ENCODE measurements around the gene RUNX1. TPM values are rescaled to one million over a fixed set of nuclear protein-coding genes. Genes with fewer than 3 reads are reported as not detected.

The RUNX1 gene
- total RNA-seq, 4 donors from 2014 or later, result 16.2 to 34.6 (median 26.4) TPM

- TF ChIP-seq CTCF (IDR thresholded peaks at IDR 0.05; ENCODE audit: low read depth), result no peak
These were observed 106.2 kb downstream of the RUNX1 start for GRCh38 chr21:34942911-34943310.

DNA sequence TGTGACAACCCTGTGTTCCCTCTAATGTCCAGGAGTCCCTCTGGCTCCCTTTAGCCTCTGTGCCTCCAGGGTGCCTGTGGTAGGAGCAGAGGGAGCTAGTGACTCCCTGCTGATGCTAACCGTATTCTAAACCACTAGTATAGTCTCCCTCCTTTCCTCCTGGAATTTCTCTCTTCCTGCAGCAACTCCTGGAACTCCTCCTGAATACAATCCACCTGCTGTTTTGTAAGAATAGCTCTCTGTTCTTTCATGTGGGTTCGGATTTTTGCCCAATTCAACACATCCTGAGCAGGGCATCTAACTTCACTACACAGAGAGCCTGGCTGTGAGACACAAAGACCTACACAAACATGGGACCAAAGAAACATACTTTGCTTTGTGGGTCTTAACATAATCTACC lies 107.9 kb downstream of the RUNX1 start:
- no peak for TF ChIP-seq CTCF (IDR thresholded peaks at IDR 0.05; ENCODE audit: low read depth)

DNA sequence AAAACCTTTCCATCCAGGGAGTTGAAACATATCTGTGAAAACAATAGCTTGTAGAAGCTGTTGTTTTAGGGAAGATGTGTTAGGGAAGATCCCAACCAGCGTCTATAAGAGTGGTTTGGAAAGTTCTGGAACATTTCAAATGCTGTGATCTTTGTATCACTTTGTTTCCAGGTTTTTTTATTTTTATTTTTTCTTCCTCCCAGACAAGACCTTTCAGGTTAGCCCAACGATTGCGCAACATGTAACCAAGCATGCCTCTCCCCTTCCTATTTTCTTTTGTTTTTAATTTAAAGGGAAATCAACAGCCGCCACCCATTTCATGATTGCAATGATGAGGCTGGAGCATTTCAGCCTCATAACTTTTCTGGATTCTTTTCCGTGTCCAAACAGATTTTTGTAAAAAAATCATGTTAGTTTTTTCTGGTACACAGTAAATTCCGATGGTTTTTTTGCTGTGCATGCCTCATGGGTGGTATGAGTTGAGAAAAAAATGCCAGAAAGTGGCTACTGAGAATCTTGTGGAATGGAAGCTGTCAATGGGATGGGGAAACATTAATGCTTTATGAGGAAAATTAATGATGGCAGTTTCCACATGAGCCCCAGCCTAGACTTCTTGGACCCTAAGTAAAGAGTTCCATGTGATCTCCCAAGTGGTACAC lies 109.3 kb downstream of the RUNX1 start:
- TF ChIP-seq CTCF (IDR thresholded peaks at IDR 0.05; ENCODE audit: low read depth), result no peak

DNA sequence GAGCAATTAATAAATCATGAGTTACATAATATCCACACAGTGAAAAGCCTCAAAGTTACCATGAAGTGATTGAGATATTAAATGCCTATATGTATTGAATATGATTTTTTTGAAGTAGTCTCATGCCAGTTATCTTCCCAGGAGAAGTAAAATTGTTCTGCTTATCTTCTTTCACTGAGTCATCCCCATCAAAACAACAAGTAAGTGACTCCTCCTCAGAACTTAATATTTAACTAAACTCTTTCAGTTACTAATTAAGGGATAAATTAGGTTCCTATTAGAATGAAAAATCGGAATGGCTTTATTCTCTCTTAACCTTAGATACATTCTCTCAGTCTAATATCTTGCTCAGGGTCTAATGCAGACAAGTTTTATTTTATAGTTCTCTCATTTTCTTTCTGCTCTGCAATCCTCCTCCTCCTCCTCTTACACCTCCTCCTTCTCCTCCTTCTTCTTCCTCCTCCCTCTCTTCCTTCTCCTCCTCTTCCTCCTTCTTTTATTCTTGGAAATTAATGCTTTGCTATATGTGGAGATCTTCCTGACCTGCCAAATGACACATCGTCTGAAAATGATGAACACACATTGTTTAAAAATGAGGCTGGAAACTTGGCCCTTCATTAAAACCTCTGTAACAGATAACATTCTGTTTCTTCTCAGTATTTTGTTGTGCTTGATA lies 110.9 kb downstream of the RUNX1 start:
- TF ChIP-seq CTCF (IDR thresholded peaks at IDR 0.05; ENCODE audit: low read depth), result no peak

DNA sequence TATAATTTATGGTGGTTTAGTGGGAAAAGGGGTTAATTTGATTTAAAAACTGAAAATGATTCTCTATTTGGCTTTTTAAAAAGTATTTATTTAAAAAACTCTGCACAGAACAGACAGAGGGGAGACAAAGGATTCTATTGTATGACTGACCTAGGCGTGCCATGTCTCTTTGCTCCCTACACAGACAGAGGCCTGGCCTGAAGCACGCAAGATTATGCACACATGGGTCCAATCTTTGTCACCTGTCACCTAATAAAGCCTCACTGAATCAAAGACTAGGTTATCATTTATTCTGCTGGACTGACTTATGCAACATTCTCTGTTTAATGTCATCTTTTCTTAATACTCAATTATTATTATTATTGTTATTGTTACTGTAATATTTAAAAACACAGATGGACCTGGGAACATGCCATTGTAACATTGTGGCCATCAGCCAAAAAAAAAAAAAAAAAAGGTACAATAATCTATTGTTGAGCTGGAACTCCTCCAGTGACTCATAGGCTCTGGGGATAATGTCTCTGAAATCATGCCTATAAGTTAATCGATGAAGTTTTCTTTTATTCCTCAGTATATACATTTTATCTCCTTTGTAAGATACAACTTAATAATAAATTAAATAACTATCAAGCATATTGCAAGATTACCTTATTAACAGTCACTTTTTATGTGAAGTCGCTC lies 112.1 kb downstream of the RUNX1 start:
- no peak for TF ChIP-seq CTCF (IDR thresholded peaks at IDR 0.05; ENCODE audit: low read depth)

GRCh38 chr21:34936371-34936789 lies 112.7 kb downstream of the RUNX1 start:
- no peak for TF ChIP-seq CTCF (IDR thresholded peaks at IDR 0.05; ENCODE audit: low read depth)

DNA sequence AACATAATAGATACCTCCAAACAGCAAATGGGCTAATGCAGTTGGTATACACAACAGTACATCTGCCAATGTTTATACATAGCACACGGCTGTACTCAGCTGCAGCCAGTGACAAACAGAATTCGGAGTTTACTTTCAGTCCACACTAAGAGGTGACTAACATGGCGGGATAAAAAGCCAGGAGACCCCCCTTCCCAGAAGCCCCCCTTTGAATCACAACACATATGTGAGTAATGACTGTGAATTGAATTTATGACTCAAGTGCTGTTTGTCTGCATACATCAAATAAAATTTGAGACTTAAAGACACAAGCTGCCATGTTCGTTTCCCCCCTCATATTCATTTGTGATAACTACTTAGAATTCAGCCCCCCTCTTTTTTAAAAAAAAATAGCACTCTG lies 113.2 kb downstream of the RUNX1 start:
- no peak for TF ChIP-seq CTCF (IDR thresholded peaks at IDR 0.05; ENCODE audit: low read depth)

Data from subcutaneous adipose tissue (tissue), 4 donors.